Peyer's patch (tissue), 4 donors: ENCODE measurements around the gene KLHL9. TPM values are rescaled to one million over a fixed set of nuclear protein-coding genes. Genes with fewer than 3 reads are reported as not detected.
A peak's percentile ranks its signal among the peaks of the same experiment; 100 is the strongest.
"Not testable (repeated sequence)": the region's sequence is repeated elsewhere in the genome, so short reads cannot be mapped to it uniquely, and the experiment has no call there.

ENCODE experiments used
- DNase-seq, 3 donors: peaks; one replicate each; pipeline ENCODE4 v3.0.0-alpha.2; 2017 to 2019
- H3K27ac ChIP-seq, 4 donors: fragments of 200-600 bp; sonication (generic); one replicate each; pipeline ENCODE4 v1.5.1; 2016 to 2019
- H3K27me3 ChIP-seq, 2 donors: fragments of 200-600 bp; sonication (generic); one replicate each; pipeline ENCODE4 v1.5.1; 2019
- H3K36me3 ChIP-seq, 3 donors: fragments of 200-600 bp; sonication (generic); one replicate each; pipeline ENCODE4 v1.5.1; 2016 to 2019
- H3K4me1 ChIP-seq, 4 donors: fragments of 200-600 bp; sonication (generic); one replicate each; pipeline ENCODE4 v1.5.1; 2016 to 2019
- H3K4me3 ChIP-seq, 4 donors: fragments of 200-600 bp; sonication (generic); 1 replicate in 3 of 4; 2 replicates in 1 of 4; pipeline ENCODE4 v1.5.1; 2016 to 2019; ENCODE audit warnings: mild to moderate bottlenecking in 1 of 4
- H3K9me3 ChIP-seq, 4 donors: fragments of 200-600 bp; sonication (generic); one replicate each; pipeline ENCODE4 v1.5.1; 2016 to 2019; ENCODE audit warnings: mild to moderate bottlenecking in 1 of 4
- POLR2A ChIP-seq, 2 donors: fragments of 450-650 bp; IDR thresholded peaks; one replicate each; pipeline ENCODE4 v1.5.1; 2017; ENCODE audit warnings: antibody characterized with exemption in 2 of 2, mild to moderate bottlenecking in 2 of 2, moderate library complexity in 2 of 2
- total RNA-seq, 4 donors: library from RNA; depleted of rRNA; stranded (reverse); fragments of >200 nt; gene quantifications; one replicate each; pipeline ENCODE4 v1.1.0, GENCODE V29; 2016
- TF ChIP-seq, protein P1 (sequence below), 6 experiments: fragments of 450-650 bp in 4 of 6; fragments of 200-600 bp in 2 of 6; sonication (generic) in 1 of 6; IDR thresholded peaks; one replicate each; pipeline ENCODE4 v1.5.1; 2017 to 2019; ENCODE audit warnings: antibody characterized with exemption in 6 of 6, mild to moderate bottlenecking in 3 of 6, moderate library complexity in 1 of 6

Gene KLHL9, protein sequence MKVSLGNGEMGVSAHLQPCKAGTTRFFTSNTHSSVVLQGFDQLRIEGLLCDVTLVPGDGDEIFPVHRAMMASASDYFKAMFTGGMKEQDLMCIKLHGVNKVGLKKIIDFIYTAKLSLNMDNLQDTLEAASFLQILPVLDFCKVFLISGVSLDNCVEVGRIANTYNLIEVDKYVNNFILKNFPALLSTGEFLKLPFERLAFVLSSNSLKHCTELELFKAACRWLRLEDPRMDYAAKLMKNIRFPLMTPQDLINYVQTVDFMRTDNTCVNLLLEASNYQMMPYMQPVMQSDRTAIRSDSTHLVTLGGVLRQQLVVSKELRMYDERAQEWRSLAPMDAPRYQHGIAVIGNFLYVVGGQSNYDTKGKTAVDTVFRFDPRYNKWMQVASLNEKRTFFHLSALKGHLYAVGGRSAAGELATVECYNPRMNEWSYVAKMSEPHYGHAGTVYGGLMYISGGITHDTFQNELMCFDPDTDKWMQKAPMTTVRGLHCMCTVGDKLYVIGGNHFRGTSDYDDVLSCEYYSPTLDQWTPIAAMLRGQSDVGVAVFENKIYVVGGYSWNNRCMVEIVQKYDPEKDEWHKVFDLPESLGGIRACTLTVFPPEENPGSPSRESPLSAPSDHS
- total RNA-seq, result 10 to 100 TPM; 16.3 to 23.1 (median 18.5) TPM

DNA sequence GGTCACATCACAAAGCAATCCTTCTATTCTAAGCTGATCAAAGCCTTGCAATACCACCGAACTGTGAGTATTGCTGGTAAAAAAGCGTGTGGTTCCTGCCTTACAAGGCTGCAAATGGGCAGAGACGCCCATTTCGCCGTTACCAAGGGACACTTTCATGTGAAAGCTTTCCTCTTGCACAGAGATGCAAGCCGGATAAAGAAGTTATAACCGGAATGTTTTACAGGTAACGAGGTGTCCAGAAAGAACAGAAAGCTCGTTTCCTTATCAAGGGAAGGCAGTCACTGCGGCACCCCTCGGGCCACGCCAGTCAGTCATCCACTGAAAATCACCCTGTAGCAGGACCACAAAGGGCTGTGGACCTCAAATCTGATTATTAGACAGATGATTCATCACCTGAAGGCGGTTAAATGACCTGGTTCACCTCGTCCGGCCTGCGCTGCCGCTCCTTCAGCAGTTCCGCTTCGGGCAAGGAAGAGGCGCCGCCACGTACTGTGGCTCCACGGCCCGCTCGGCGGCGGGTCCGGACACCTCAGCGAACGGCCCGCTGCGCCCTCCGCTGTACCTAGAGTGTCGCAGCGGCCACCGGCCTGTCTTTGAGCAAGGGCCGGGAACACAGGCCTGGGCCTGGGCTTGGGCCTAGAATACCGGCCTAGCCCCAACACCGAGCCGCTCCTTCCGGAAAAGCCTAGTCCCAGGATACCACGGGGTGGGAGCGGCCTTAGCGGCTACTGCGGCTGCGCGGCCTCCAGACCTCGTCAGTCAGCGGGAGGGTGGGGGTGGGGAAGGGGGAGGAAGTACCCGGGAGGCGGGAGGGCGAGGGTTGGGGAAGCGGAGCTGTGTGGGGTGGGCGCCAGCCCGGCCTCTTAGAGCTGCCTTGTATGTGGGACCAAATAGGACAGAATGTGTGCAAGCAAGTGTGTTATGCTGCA lies at the start of gene KLHL9:
Gene KLHL9 (minus strand): TSS at position 704 of the 932 bp plus-strand sequence. CDS start 545 bp downstream, at position 159.
- H3K9me3 ChIP-seq, result no peaks in the 10 kb centered on the region
- H3K36me3 ChIP-seq, result no peaks in the 10 kb centered on the region
- TF ChIP-seq POLR2A (IDR thresholded peaks at IDR 0.05), result peak; percentile 47 to 73
- TF ChIP-seq, protein P1, sequence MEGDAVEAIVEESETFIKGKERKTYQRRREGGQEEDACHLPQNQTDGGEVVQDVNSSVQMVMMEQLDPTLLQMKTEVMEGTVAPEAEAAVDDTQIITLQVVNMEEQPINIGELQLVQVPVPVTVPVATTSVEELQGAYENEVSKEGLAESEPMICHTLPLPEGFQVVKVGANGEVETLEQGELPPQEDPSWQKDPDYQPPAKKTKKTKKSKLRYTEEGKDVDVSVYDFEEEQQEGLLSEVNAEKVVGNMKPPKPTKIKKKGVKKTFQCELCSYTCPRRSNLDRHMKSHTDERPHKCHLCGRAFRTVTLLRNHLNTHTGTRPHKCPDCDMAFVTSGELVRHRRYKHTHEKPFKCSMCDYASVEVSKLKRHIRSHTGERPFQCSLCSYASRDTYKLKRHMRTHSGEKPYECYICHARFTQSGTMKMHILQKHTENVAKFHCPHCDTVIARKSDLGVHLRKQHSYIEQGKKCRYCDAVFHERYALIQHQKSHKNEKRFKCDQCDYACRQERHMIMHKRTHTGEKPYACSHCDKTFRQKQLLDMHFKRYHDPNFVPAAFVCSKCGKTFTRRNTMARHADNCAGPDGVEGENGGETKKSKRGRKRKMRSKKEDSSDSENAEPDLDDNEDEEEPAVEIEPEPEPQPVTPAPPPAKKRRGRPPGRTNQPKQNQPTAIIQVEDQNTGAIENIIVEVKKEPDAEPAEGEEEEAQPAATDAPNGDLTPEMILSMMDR (IDR thresholded peaks at IDR 0.05), result no peak
- DNase-seq, result peak; percentile 84 to 96 (median 94)
- no peaks in the 10 kb centered on the region for H3K27me3 ChIP-seq
- H3K27ac ChIP-seq, result peak within 1 kb of the TSS; percentile 86 to 95 (median 91)
- H3K4me1 ChIP-seq, result peaks cover 0 to 38% (median 5%) of the 10 kb centered on the region in 4 donors
- peak within 1 kb of the TSS; percentile 57 to 73 (median 70) for H3K4me3 ChIP-seq

DNA sequence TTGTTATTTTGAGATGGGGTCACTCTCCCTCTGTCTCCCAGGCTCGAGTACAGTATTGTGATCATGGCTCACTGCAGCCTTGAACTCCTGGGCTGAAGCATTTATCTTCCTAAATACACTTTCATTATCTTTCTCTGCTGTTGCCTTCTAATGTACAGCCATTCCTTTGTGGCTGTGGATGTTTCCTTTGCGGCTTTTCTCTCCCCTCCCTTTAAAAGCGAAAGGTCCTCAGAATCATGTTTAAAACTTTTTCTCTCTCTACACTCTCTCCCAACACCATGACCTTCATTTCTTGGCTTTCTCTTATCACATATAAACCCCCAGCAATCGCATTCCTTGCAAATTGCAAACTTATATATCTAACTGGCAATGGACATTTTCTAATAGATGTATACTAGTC lies 48.4 kb upstream of the KLHL9 start:
- Histone ChIP-seq H3K27ac (no peak overlapping the region), H3K36me3 (no peaks in the 10 kb centered on the region), H3K4me1 (peaks cover 0 to 3% (median 0%) of the 10 kb centered on the region in 4 donors), H3K27me3 (no peaks in the 10 kb centered on the region), H3K4me3 (no peak overlapping the region), H3K9me3 (no peaks in the 10 kb centered on the region)
- TF ChIP-seq, protein P1 (IDR thresholded peaks at IDR 0.05), result no peak
- no peak for TF ChIP-seq POLR2A (IDR thresholded peaks at IDR 0.05)
- no peak for DNase-seq

DNA sequence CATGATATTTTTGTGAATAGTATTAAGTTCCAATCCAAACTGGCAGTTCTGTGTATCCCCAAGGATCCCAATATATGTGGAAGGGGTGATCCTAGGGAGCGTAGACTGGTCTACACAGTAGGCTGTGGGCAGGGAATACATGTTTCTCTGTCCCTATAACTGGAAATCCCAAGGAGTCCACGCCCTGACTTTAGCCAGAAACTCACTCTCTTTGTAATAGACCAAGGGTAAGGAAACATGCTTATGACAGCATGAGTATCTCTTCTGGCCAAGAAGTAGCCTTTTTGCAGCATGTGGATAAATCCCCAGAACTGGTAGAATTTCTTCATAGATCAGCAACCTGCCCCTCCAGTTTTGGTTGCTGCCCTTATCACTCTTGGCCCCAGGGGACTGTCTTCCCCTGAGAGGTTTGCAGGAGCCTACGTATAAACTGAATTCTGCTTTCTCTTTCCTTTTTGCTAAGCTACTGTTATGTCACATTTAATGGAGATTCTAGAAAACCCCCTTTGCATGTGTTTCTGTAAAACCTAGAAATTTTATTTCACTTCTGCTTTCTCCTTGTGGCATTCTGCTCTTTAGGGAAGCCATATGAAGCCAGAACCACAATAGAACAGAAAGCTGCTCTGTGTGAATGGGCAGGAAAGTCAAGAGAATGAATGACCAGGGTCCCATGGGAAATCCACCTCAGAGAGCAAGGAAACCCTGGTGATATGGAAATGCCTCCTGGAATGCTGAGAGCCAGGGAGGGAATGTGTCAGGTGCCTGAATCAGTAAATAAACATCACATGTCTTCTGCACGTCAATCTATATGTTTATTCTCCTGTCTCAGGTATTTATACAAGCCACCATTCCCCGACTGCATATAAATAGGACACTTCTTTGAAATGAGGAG lies 46.5 kb upstream of the KLHL9 start:
- no peak for TF ChIP-seq POLR2A (IDR thresholded peaks at IDR 0.05)
- TF ChIP-seq, protein P1 (IDR thresholded peaks at IDR 0.05), result no peak
- Histone ChIP-seq H3K4me3 (peak overlapping the region in 1 of 4 donors; percentile 7), H3K36me3 (no peaks in the 10 kb centered on the region), H3K27me3 (no peaks in the 10 kb centered on the region), H3K27ac (no peak overlapping the region), H3K9me3 (no peaks in the 10 kb centered on the region), H3K4me1 (peaks cover 0 to 3% (median 0%) of the 10 kb centered on the region in 4 donors)
- peak in 1 of 3 donors; percentile 54 for DNase-seq

DNA sequence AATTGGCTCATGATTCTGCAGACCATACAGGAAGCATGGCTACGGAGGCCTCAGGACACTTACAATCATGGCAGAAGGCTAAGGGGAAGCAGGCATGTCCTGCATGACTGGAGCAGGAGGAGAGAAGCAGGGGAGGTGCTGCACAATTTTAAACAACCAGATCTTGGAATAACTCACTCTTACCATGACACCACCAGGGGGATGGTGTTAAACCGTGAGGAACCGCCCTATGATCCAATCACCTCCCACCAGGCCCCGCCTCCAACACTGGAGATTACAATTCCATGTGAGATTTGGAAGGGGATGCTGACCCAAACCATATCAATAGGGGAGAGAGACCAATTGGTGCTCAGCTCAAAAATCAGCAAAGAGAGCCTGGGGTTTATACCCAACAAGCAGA lies 36.3 kb upstream of the KLHL9 start:
- not testable (repeated sequence) for H3K4me3 ChIP-seq, H3K27ac ChIP-seq, H3K36me3 ChIP-seq, DNase-seq, H3K27me3 ChIP-seq, H3K4me1 ChIP-seq, H3K9me3 ChIP-seq

DNA sequence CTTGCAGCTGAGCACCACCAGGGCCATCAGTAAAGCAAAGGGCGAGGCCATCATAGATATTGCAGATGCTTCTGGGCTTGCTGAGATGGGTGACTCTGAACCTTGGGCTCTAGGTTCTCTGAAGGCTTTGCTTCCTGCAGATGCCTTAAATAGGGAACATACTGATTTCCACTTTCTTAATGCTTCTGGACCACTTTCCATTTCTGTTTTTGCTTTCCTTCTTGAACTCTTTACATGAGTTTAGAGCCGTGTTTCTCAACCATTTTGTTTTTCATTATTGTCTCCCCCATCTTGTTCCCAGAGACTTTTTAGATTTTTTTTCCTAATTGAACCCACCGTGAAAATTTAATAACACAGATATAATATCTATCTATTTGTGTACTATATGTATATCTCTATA lies 32.8 kb upstream of the KLHL9 start, which contains the start of gene IFNA13:
Gene IFNA13 (minus strand): TSS at position 101 of the 400 bp plus-strand sequence. CDS start 47 bp downstream, at position 54.
- H3K9me3 ChIP-seq, result no peaks in the 10 kb centered on the region
- no peak for TF ChIP-seq POLR2A (IDR thresholded peaks at IDR 0.05)
- TF ChIP-seq, protein P1 (IDR thresholded peaks at IDR 0.05), result no peak
- H3K4me3 ChIP-seq, result no peak within 1 kb of the TSS
- H3K27ac ChIP-seq, result no peak within 1 kb of the TSS
- no peak for DNase-seq
- no peaks in the 10 kb centered on the region for H3K36me3 ChIP-seq
- no peaks in the 10 kb centered on the region for H3K4me1 ChIP-seq
- no peaks in the 10 kb centered on the region for H3K27me3 ChIP-seq

DNA sequence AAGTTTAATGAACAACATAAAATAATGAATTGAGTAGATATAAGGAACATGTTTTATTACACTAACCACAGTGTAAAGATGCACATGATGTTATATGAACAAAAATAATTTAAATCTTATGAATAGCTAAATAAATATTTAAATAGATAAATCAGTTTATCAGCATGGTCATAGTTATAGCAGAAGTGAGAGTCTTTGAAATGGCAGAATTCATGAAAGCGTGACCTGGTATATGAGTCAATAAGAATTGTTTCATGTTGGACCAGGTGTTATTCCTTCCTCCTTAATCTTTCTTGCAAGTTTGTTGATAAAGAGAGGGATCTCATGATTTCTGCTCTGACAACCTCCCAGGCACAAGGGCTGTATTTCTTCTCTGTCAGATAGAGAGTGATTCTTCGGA lies 32.0 kb upstream of the KLHL9 start:
- not testable (repeated sequence) for H3K9me3 ChIP-seq, H3K27me3 ChIP-seq, H3K4me3 ChIP-seq, H3K36me3 ChIP-seq, DNase-seq, H3K4me1 ChIP-seq, H3K27ac ChIP-seq
